HG03469 (cell line): ENCODE data around the gene HDAC4.

Experiments used
- ATAC-seq: cut with Tn5 transposase; IDR thresholded peaks from one replicate; pipeline ENCODE4 v1.9.1; 2021; ENCODE audit warnings: mild to moderate bottlenecking, moderate library complexity, moderate number of reproducible peaks; ENCODE audit not compliant: unreplicated experiment

HDAC4 gene

GRCh38 chr2:239150125-239151011, 250.5 kb downstream of the HDAC4 start:
- ATAC-seq, result no peak

- ATAC-seq, result no peak
Observed at GRCh38 chr2:239149501-239149900, 251.3 kb downstream of the HDAC4 start.

GRCh38 chr2:239148495-239149200, 252.2 kb downstream of the HDAC4 start:
- no peak for ATAC-seq

GRCh38 chr2:239147376-239147775, 253.4 kb downstream of the HDAC4 start:
- ATAC-seq, result no peak

- no peak for ATAC-seq
Observed at GRCh38 chr2:239146741-239147181, 254.1 kb downstream of the HDAC4 start.

GRCh38 chr2:239146011-239146641, 254.7 kb downstream of the HDAC4 start:
- ATAC-seq, result no peak

- ATAC-seq, result no peak
Observed at GRCh38 chr2:239145601-239146000, 255.2 kb downstream of the HDAC4 start.

GRCh38 chr2:239145106-239145505, 255.7 kb downstream of the HDAC4 start:
- no peak for ATAC-seq

- no peak for ATAC-seq
Observed at GRCh38 chr2:239144713-239144999, 256.2 kb downstream of the HDAC4 start.

GRCh38 chr2:239143858-239144712, 256.7 kb downstream of the HDAC4 start:
- ATAC-seq, result no peak

GRCh38 chr2:239142806-239143205, 258.0 kb downstream of the HDAC4 start:
- no peak for ATAC-seq

GRCh38 chr2:239142296-239142695, 258.5 kb downstream of the HDAC4 start:
- ATAC-seq, result no peak

GRCh38 chr2:239141021-239141760, 259.6 kb downstream of the HDAC4 start:
- ATAC-seq, result no peak

- ATAC-seq, result no peak
Observed at GRCh38 chr2:239140346-239141020, 260.3 kb downstream of the HDAC4 start.

GRCh38 chr2:239139566-239139965, 261.3 kb downstream of the HDAC4 start:
- ATAC-seq, result no peak

GRCh38 chr2:239139101-239139500, 261.7 kb downstream of the HDAC4 start:
- no peak for ATAC-seq

- no peak for ATAC-seq
Observed at GRCh38 chr2:239138610-239139009, 262.2 kb downstream of the HDAC4 start.

- no peak for ATAC-seq
Observed at GRCh38 chr2:239137898-239138283, 262.9 kb downstream of the HDAC4 start.

- ATAC-seq, result no peak
Observed at GRCh38 chr2:239137165-239137897, 263.5 kb downstream of the HDAC4 start.
